Epithelial cell of esophagus (primary cell): ENCODE results near the gene CLEC16A.

Experiments
- DNase-seq: peaks from one replicate; pipeline ENCODE4 v3.0.0; 2010; ENCODE audit warnings: low read depth
- H3K4me3 ChIP-seq: 2 replicates; pipeline ENCODE4 v1.5.1; 2011; ENCODE audit warnings: mild to moderate bottlenecking, low read length, control low read depth
- CTCF ChIP-seq: IDR thresholded peaks from 2 replicates; pipeline ENCODE4 v1.5.1; 2011; ENCODE audit warnings: low read depth, mild to moderate bottlenecking, low read length, control low read depth, inconsistent platforms; ENCODE audit not compliant: insufficient read depth; ENCODE audit errors: missing control alignments

Gene CLEC16A

DNA sequence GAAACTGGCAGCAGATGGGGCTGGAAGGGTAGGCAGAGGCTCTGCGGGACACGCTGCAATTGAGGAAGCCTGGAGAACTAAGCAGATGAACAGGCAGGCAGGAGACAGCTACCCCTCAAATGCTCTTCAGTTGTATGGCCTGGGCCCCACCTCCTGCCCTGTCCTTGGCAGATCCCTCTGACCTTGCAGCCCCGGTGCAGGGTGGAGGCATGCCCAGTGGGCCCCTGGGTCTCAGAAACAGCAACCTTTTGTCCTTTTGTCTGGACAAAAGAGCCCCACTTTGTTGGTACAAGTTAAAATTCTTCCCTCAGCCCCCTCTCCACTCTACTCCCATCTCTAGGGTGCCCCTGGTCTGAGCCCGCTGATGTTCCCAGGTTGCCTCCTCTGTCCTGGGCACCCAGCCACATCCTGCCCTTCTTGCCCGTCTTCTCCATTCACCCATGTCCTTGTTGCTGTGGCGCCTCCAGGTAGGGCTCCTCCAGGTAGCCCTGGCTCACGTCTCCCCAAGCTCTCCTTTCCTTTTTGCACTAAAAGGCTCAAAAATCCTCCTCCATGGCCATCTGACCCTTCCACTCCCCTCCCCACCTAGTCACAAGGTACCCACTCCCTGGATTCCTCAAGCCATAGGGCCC is 136.8 kb downstream of the CLEC16A start:
- TF ChIP-seq CTCF, result no peak
- H3K4me3 ChIP-seq, result no peak overlapping the region
- DNase-seq, result no peak

DNA sequence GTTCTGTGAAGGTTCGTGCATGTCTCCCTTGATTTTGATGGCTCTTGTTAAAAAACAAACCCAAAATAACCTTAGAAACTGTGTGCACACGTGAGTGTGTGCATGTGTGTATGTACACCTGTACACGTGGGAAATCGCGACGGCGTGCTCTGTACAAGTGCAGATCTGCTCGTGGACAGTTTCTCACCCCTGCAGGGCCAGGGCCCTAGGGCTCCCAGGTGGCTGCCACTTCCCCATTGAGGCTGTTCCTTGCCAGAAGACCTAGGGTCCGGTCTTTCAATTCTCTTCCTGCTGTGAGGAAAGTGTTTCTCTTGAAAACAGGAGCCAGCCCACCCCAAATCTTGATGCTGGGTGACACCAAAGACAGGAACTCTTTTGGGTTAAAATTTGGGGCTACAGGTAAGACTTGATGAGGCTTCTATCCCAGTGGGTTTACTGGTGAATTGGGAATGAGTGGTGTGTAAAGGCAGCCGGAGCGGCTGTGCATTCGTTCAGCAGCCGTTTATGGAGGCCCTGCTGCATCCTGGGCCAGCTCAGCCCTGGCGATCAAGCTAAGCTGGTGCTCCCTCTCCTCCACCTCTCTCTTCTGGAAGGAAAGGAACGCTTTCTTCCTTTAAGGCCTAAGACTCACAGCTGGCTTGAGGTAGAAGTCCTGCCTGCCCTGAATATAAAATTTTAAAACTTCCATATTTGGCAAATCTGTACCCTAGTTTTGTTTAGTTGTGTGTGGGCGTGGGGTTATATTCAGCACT is 137.9 kb downstream of the CLEC16A start:
- TF ChIP-seq CTCF, result no peak
- no peak for DNase-seq
- no peak overlapping the region for H3K4me3 ChIP-seq

DNA sequence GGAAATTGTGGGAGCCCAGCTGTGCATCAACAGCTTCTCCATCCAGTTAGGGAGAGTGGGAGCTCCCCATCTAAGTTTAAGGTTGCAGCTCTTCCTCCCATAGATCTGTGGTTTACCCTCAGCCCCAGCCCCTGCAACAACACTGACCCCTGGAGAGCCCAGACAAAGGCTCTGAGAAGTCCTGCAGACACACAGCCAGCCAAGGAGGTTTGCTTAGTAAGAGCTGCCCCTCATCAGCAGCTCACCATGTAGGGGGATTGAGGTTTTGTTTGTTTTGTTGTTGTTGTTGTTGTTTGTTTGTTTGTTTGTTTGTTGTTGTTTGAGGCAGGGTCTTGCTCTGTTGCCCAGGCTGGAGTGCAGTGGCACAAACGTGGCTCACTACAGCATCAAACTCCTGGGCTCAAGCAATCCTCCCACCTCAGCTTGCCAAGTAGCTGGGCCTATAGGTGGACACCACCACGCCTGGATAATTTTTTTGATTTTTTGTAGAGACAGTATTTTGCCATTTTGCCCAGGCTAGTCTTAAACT is 138.6 kb downstream of the CLEC16A start:
- H3K4me3 ChIP-seq, result no peak overlapping the region
- DNase-seq, result no peak

GRCh38 chr16:11084484-11084875 is 140.1 kb downstream of the CLEC16A start:
- no peak for TF ChIP-seq CTCF
- DNase-seq, result no peak
- no peak overlapping the region for H3K4me3 ChIP-seq

More for the DNA sequence above, 138.6 kb downstream of the CLEC16A start:
- TF ChIP-seq CTCF, result no peak

- no peak for DNase-seq
- no peak for TF ChIP-seq CTCF
- H3K4me3 ChIP-seq, result no peak overlapping the region
Observed at GRCh38 chr16:11084876-11085485, 140.6 kb downstream of the CLEC16A start.

GRCh38 chr16:11085916-11086315 is 141.6 kb downstream of the CLEC16A start:
- no peak for TF ChIP-seq CTCF
- no peak overlapping the region for H3K4me3 ChIP-seq
- DNase-seq, result no peak

DNA sequence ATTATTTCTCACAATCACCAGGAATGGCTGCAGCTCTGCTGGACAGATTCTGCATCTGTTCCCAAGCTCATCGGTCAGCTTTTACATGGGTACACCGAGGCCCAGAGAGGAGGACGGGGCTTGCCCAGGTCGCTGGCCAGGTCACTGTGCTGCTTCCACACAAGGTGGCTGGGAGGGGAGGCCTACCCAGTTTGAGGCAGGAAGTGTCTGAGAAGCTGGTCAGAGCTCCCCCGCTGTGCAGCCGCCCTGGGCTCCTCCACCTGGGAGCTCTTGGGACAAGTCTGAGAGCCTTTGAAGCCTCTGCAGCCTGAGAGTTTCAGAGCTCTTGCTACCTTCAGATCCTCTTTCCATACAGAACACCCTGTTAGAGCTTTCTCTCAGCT is 143.3 kb downstream of the CLEC16A start:
- no peak overlapping the region for H3K4me3 ChIP-seq
- no peak for TF ChIP-seq CTCF
- DNase-seq, result no peak
